Kidney capillary endothelial cell (primary cell): ENCODE data around the gene BCL2L11.

Experiments used
- DNase-seq: peaks from one replicate; pipeline ENCODE4 v3.0.0-alpha.2; 2018; ENCODE audit warnings: low spot score

Gene BCL2L11

GRCh38 chr2:111168528-111169239, 48.0 kb downstream of the BCL2L11 start:
- no peak for DNase-seq

GRCh38 chr2:111169268-111169667, 48.6 kb downstream of the BCL2L11 start:
- no peak for DNase-seq

GRCh38 chr2:111169924-111170323, 49.2 kb downstream of the BCL2L11 start:
- DNase-seq: no peak

DNA sequence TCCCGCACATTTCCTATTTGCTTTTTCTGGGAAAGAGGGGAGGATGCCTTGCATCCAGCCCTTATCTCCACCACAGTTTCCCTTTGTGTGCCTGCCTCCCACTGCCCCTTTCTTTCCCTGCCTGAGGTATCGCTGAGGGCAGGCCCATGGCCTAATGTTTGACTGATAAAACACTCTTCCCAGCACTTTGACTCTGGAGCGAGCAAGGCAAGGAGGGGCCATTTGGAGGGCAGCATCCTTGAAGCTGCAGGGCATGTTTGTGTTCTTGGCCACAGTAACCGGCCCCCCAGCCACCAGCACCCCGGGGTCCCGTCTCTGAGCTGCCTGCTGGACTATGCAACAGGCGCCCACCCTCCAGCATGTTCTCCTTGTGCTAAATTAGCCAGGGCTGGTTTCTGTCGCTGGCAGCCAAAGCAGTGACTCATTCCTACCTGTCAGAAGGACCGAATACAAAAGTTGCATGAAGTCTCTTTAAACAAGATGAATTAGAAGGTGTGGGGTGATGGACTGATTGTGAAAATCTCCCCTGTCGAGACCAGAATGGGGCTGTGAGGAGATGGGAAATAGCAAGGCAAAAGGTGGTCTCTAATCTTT, 50.7 kb downstream of the BCL2L11 start:
- no peak for DNase-seq

DNA sequence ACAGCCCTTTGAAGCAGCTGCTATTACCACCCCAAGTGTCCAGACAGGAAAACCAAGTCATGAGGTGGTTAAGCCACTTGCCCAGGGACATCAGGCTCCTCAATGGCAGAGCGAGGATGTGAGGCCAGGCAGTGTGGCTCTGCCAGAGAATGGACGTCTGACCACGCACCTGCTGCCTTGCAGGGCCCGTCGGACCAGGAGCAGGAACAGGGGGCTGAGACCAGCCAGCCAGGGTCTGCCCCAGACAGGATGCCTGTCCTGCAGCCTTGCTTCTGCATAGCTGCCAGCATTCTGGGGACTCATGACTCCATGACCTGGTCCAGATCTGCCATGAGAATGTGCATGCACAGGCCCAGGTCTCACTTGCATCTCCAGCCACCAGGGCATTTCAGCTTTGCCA, 52.0 kb downstream of the BCL2L11 start:
- no peak for DNase-seq

DNA sequence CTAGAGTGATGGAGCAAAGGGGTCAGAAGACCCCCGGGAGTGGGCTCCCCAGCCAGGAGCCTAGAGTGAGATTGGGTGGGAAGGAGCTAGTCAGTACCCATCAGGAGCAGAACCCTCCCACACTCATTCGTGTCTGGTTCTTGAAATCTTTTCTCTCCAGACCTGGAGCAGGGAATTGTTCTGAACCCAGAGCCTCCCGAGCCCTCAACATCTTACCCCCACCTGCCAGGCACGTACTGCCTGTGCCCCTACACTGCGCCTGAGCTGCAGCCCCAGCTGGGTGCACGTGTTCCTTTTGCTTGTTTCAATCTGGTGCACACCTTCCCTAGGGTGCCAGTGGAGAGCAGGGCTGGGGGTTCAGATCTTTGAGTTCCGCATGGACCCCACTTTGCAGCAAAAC, 52.6 kb downstream of the BCL2L11 start:
- DNase-seq: no peak

DNA sequence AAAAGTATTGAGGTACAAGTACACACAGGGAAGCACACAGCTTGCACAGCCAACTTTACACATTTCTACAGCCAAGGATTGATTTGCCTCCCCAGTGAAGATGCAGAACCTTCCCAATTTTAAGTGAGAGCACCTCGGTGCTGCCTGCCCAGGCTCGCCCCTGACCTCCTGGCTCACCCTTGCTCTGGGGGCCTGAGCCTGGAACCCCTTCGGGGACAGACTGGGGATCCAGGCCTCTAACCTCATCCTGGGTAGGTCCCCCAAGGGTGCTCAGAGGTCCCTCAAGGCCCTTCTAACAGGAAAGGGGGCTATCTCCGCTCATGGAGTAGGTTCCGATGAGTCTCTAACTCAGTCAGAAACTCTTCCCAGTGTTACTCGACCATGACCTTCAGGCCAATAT, 53.1 kb downstream of the BCL2L11 start:
- DNase-seq: no peak

DNA sequence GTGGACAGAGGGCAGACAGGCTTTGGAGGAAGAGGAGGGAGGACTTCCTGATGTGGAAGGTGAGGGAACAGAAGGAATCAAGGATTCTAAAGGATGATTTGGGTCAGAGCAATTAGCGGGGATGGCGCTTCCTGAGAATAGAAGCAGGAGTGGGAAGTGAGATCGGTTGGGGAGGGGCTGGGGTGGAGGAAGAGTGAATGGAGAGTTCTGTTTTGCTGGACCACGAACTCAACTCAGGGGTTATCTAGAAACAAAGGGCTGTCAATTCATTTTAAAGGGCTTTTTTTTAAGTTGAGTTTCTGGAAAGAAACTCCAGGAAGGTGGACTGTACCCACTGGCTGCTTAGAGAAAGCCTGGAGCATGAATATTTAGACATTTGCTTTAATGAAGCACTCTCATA, 54.9 kb downstream of the BCL2L11 start:
- DNase-seq: no peak

- no peak for DNase-seq
Observed at GRCh38 chr2:111176388-111176787, 55.7 kb downstream of the BCL2L11 start.

GRCh38 chr2:111176867-111177266, 56.2 kb downstream of the BCL2L11 start:
- no peak for DNase-seq

- no peak for DNase-seq
Observed at GRCh38 chr2:111178296-111178695, 57.6 kb downstream of the BCL2L11 start.

DNA sequence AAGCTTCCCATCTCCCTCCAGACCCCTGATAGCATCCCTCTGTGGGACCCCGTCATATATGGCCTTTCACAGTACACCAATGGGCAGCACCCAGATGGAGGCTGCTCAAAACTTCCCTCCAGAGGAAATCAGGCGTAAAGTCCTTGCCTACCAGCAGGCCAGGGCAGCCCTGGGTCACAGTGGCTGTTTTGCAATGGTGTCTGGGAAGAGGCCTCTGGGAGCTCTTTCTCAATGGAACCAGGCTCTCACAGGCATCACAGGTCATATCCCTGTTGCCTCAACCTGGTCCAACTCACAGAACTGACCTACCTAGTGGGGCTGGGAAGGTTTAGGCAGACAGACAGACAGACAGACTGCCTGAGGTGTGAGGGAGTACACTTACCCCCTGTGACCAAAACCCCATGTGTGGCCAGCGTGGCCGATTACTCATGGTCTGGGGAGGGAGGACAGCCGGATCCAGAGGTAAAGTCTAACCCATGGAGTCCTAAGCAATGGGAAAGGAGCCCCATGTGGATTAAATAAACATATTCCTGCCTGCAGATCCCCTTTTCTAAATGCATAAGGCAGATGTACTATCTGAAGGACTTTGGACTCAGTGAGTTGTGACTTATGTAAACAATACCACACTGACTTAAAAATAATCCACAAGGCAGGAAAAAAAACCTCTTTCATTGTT, 58.2 kb downstream of the BCL2L11 start:
- DNase-seq: no peak

- DNase-seq: no peak
Observed at GRCh38 chr2:111182121-111182520, 61.4 kb downstream of the BCL2L11 start.

- DNase-seq: no peak
Observed at GRCh38 chr2:111182740-111183139, 62.0 kb downstream of the BCL2L11 start.

- no peak for DNase-seq
Observed at GRCh38 chr2:111184725-111185310, 64.1 kb downstream of the BCL2L11 start.

- no peak for DNase-seq
Observed at GRCh38 chr2:111185361-111186022, 64.8 kb downstream of the BCL2L11 start.

- no peak for DNase-seq
Observed at GRCh38 chr2:111186121-111186715, 65.5 kb downstream of the BCL2L11 start.

DNA sequence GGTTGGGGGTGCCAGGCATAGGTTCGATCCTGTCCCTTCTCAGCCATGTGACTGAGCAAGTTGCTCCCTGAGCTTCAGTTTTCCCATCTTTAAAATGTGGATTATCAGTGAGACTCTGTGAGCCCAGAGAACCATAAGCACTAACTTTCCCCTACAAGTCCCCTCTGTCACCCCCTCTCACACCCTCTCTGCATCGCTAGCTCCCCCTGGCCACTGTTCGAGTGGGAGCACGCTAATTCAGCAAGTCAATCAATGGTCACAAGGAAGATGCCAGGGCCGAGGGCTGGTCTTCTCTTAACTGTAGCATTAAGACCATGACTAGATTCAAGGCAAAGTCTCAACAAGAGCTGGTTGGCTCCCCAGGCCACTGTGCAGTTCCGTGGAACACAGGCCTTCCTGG, 66.2 kb downstream of the BCL2L11 start:
- DNase-seq: no peak

- DNase-seq: no peak
Observed at GRCh38 chr2:111188681-111189080, 68.0 kb downstream of the BCL2L11 start.

GRCh38 chr2:111189106-111189505, 68.4 kb downstream of the BCL2L11 start:
- no peak for DNase-seq

GRCh38 chr2:111190816-111191540, 70.3 kb downstream of the BCL2L11 start:
- DNase-seq: no peak
